AG20443 (cell line): ENCODE measurements around the gene CHD6.

Experiments
- DNase-seq: peaks from one replicate; pipeline ENCODE4 v3.0.0; 2012; ENCODE audit warnings: low spot score, mixed read lengths

The CHD6 gene

GRCh38 chr20:41426086-41426830 lies 191.9 kb downstream of the CHD6 start:
- no peak for DNase-seq

GRCh38 chr20:41425180-41425884 lies 192.8 kb downstream of the CHD6 start:
- DNase-seq, result peak; percentile 53

- no peak for DNase-seq
Measured at GRCh38 chr20:41424546-41424945, 193.6 kb downstream of the CHD6 start.

- no peak for DNase-seq
Measured at GRCh38 chr20:41424011-41424410, 194.2 kb downstream of the CHD6 start.

- no peak for DNase-seq
Measured at GRCh38 chr20:41422953-41423352, 195.2 kb downstream of the CHD6 start.

- no peak for DNase-seq
Measured at GRCh38 chr20:41418739-41419293, 199.4 kb downstream of the CHD6 start.

- DNase-seq, result no peak
Measured at GRCh38 chr20:41418031-41418430, 200.1 kb downstream of the CHD6 start.

- DNase-seq, result no peak
Measured at GRCh38 chr20:41415191-41415590, 203.0 kb downstream of the CHD6 start.

- no peak for DNase-seq
Measured at GRCh38 chr20:41413169-41413568, 205.0 kb downstream of the CHD6 start.

GRCh38 chr20:41412324-41413120 lies 205.7 kb downstream of the CHD6 start:
- no peak for DNase-seq

- peak; percentile 53 for DNase-seq
Measured at GRCh38 chr20:41411391-41411847, 206.8 kb downstream of the CHD6 start.

- no peak for DNase-seq
Measured at GRCh38 chr20:41408986-41409385, 209.2 kb downstream of the CHD6 start.

GRCh38 chr20:41408156-41408794 lies 209.9 kb downstream of the CHD6 start:
- no peak for DNase-seq

GRCh38 chr20:41407607-41408006 lies 210.6 kb downstream of the CHD6 start:
- no peak for DNase-seq

- no peak for DNase-seq
Measured at GRCh38 chr20:41406896-41407444, 211.2 kb downstream of the CHD6 start.

- DNase-seq, result no peak
Measured at GRCh38 chr20:41406353-41406752, 211.8 kb downstream of the CHD6 start.

- no peak for DNase-seq
Measured at GRCh38 chr20:41405436-41405835, 212.7 kb downstream of the CHD6 start.

- no peak for DNase-seq
Measured at GRCh38 chr20:41403604-41404003, 214.6 kb downstream of the CHD6 start.

- DNase-seq, result no peak
Measured at GRCh38 chr20:41398408-41398807, 219.8 kb downstream of the CHD6 start.

GRCh38 chr20:41395667-41396664 lies 222.2 kb downstream of the CHD6 start:
- DNase-seq, result peak; percentile 44
